SHP77 (cell line): ENCODE data around the gene PADI1.

Experiments
- DNase-seq, 2 experiments: peaks; one replicate each; lab custom pipeline; 2025; lab: John Stamatoyannopoulos, UW

The PADI1 gene

DNA sequence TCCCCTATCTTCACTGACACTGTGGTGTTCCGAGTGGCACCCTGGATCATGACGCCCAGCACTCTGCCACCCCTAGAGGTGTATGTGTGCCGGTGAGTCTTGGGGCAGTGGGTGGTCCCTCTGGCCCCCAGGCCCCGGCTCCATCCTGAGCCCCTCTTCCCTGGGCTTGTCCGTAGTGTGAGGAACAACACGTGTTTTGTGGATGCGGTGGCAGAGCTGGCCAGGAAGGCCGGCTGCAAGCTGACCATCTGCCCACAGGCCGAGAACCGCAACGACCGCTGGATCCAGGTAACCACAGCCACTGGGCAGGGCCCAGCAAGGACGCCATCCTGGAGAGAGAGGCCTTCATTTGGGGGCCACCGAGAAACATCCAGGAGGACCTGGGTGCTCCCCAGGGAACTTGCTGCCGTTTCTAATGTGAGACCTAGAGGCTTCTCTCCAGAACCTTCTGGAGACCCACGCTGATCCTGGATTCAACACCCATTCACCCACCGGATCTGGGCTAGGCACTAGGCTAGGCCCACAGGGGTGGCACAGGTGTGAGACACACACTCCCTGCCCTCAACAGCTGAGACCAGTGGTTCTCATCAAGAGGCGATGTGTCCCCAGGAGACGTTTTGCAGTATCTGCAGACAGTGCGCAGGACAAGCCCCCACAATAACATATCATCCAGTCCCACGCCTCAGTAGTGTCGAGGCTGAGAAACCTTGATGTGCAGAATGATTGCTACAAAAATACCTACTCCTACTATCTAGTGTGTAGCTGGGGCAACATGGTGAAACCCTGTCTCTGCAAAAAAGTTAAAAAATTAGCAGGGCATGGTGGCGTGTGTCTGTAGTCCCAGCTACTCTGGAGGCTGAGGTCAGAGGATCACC, 66.2 kb downstream of the PADI1 start:
- DNase-seq: no peak

GRCh38 chr1:17272066-17272465, 67.1 kb downstream of the PADI1 start:
- DNase-seq: no peak

- no peak for DNase-seq
Observed at GRCh38 chr1:17272646-17273045, 67.7 kb downstream of the PADI1 start.

DNA sequence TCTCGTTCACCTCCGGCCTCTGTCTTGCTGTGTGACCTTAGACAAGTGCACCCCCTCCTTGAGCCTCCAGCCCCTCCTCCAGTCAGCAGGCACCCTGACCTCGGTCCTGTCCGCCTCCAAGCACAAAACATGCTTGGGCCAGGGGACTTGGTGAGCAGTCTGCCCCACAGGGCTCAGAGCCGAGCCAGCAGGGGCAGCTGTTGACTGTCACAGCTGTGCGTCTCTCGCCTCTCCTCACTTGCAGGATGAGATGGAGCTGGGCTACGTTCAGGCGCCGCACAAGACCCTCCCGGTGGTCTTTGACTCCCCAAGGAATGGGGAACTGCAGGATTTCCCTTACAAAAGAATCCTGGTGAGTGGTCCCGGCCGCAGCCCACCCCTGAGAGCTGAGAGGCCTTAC, 68.2 kb downstream of the PADI1 start:
- DNase-seq: no peak

GRCh38 chr1:17274186-17275170, 69.5 kb downstream of the PADI1 start:
- peak; percentile 3 to 48 for DNase-seq

DNA sequence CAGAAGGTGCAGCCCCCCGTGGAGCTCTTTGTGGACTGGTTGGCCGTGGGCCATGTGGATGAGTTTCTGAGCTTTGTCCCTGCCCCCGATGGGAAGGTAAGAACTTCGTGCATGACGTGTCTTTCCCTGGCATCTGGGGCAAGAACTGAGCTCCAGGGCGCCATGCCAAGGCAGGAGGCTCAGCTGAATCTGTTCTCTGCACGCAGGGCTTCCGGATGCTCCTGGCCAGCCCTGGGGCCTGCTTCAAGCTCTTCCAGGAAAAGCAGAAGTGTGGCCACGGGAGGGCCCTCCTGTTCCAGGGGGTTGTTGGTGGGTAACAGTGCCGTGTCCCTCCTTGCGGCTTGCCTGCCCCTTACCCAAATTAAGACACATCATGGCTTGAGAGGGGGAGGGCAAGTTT, 71.6 kb downstream of the PADI1 start:
- peak in 1 of 2 experiments; percentile 11 for DNase-seq

DNA sequence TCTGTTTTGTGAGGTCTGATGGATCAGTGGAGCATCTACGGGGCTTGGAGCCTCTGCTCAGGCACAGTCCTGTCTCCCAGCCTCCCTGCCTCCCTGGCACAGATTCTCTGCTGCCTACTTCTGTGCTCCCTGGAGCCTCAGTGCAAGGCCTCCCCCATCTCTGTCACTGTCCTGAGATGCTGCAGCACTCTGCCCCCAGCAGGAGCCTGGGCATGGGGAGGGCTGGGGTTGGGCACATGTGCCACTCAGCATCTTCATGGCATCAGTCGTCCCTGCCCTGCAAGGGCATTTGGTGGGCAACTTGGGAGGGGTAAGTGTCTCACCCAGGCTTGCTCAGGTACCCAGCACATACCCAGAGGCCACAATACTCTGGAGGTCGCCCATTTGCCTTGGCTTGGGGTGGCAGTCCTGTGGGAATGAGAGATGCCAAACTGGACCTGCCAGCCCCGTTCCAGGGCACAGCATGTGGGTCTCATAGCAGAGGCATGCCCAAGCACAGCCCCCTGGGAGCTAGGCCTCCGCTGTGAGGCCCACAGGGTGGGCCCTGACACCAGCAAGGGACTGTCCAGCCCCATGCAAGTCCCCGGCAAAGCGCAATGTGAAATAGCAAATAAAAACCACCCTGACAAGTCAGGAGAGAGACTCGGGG, 72.7 kb downstream of the PADI1 start:
- no peak for DNase-seq

GRCh38 chr1:17278996-17279830, 74.3 kb downstream of the PADI1 start:
- DNase-seq: no peak

DNA sequence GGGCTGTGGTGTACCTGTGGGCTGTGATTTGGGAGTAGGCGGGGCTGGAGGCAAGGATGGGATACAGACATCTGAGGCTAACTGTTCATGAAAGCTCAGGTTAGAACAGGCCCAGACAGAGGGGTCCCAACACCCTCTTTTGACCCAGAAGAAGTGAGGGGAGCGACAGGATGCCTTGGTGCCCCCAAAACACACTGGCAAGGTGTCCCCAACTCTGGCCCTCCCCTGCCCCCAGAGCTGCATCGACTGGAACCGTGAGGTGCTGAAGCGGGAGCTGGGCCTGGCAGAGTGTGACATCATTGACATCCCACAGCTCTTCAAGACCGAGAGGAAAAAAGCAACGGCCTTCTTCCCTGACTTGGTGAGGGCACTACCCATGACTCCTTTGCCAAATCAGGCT, 75.5 kb downstream of the PADI1 start:
- no peak for DNase-seq

- no peak for DNase-seq
Observed at GRCh38 chr1:17280894-17281293, 76.0 kb downstream of the PADI1 start.

- DNase-seq: no peak
Observed at GRCh38 chr1:17281775-17282181, 76.8 kb downstream of the PADI1 start.

DNA sequence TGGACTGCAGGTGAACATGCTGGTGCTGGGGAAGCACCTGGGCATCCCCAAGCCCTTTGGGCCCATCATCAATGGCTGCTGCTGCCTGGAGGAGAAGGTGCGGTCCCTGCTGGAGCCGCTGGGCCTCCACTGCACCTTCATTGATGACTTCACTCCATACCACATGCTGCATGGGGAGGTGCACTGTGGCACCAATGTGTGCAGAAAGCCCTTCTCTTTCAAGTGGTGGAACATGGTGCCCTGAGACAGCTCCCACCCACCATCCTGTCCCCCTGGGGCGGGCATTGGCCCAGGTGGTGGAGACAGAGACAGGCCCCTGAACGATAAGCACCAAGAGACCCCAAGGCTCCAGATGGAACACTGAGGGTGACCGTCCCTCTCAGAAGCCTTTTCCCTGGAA, 77.9 kb downstream of the PADI1 start:
- no peak for DNase-seq

- no peak for DNase-seq
Observed at GRCh38 chr1:17286646-17287045, 81.7 kb downstream of the PADI1 start.

GRCh38 chr1:17287130-17287776, 82.3 kb downstream of the PADI1 start:
- DNase-seq: no peak

GRCh38 chr1:17289721-17290120, 84.8 kb downstream of the PADI1 start:
- DNase-seq: no peak

DNA sequence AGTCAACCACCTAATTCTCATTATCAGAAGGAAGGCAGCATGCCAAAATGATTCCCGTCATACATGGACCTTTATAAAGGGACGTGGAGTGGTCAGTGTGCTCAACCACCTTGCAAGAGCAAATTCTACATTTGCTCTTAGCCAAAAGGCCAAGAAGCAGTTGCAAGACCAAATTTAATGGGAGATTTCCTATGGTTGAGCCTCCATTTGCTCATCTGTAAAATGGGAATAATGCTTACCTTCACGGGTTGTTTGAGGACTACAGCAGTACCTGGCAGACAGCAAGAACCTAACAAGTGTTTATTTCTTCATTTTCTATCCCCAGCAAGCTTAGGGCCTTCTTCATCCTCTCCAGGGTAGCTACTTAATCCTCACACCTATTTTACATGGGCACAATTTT, 85.6 kb downstream of the PADI1 start:
- DNase-seq: no peak

GRCh38 chr1:17292299-17293160, 87.6 kb downstream of the PADI1 start:
- no peak for DNase-seq

- DNase-seq: no peak
Observed at GRCh38 chr1:17293681-17294425, 88.9 kb downstream of the PADI1 start.

DNA sequence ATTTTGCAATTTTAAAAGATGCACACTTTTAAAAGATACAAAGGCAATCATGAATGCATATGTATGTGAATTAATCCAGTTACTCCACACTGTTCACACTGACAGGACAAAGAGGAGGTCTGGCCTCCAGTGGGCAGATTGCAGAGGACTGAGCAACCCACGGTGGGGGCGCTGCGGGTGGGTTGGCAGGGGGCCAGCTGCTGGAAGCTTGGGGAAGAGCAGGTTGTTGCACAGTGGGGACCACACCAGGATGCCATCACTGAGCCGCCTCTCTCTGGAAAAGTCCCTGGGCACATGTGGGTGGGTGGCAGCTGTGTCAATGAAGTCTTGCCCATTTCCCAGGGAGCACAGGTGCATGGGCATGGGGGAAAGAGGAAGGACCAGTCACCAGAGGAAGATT, 90.4 kb downstream of the PADI1 start:
- no peak for DNase-seq
